CD4-positive, alpha-beta T cell (primary cell): Measurements from ENCODE around the gene RAD52. TPM values are rescaled to one million over a fixed set of nuclear protein-coding genes. Genes with fewer than 3 reads are reported as not detected.

Source experiments
- ATAC-seq: fragments of 200-7000 bp; cut with Tn5 transposase; one replicate; pipeline ENCODE4 v1.10.0; 2022; ENCODE audit warnings: mild to moderate bottlenecking; ENCODE audit not compliant: poor library complexity
- CTCF ChIA-PET: fragments of 350-600 bp; sonication (Branson Sonifier 250); formaldehyde crosslinking; loops from one replicate; lab custom pipeline; 2021; ENCODE audit warnings: antibody characterized with exemption, inconsistent platforms; lab: Charles Lee
- POLR2A ChIA-PET: fragments of 350-600 bp; sonication (Branson Sonifier 250); formaldehyde crosslinking; loops from one replicate; lab custom pipeline; 2021; ENCODE audit warnings: antibody characterized with exemption, inconsistent platforms; lab: Charles Lee
- DNase-seq, 14 experiments: peaks; one replicate each; pipeline ENCODE4 v3.0.0-alpha.2; 2013 to 2020; ENCODE audit warnings: mixed read lengths in 2 of 14
- H3K27ac ChIP-seq, 2 donors: one replicate each; pipeline versions ENCODE4 v1.5.1 to v1.7.0; 2013; ENCODE audit warnings: low read length in 2 of 2, low read depth in 1 of 2, mild to moderate bottlenecking in 1 of 2
- H3K27me3 ChIP-seq, 2 experiments: 1 replicate in 1 of 2; 2 replicates in 1 of 2; pipeline versions ENCODE4 v1.6.1 to v1.7.0; 2013; ENCODE audit warnings: low read length in 2 of 2, control low read depth in 1 of 2, mild to moderate bottlenecking in 1 of 2, moderate library complexity in 1 of 2; ENCODE audit not compliant: insufficient read depth in 2 of 2, control insufficient read depth in 1 of 2
- H3K36me3 ChIP-seq: one replicate; pipeline ENCODE4 v1.6.1; 2013; ENCODE audit warnings: low read length, control low read depth; ENCODE audit not compliant: insufficient read depth
- H3K4me1 ChIP-seq: one replicate; pipeline ENCODE4 v1.6.1; 2013; ENCODE audit warnings: low read length, control low read depth; ENCODE audit not compliant: insufficient read depth
- H3K4me3 ChIP-seq: one replicate; pipeline ENCODE4 v1.5.1; 2013; ENCODE audit warnings: mild to moderate bottlenecking, low read length, moderate library complexity
- H3K9me3 ChIP-seq, 2 experiments: 1 replicate in 1 of 2; 2 replicates in 1 of 2; pipeline versions ENCODE4 v1.6.1 to v1.7.0; 2013; ENCODE audit warnings: low read length in 2 of 2, mild to moderate bottlenecking in 2 of 2, control low read depth in 1 of 2, moderate library complexity in 1 of 2; ENCODE audit not compliant: control insufficient read depth in 1 of 2, insufficient read depth in 1 of 2
- H3K27ac Mint-ChIP-seq: one replicate; pipeline ENCODE4 v1.8.0; 2020; ENCODE audit warnings: mixed read lengths
- H3K27me3 Mint-ChIP-seq: one replicate; pipeline ENCODE4 v1.8.0; 2021; ENCODE audit warnings: mixed read lengths
- H3K36me3 Mint-ChIP-seq: one replicate; pipeline ENCODE4 v1.8.0; 2021; ENCODE audit warnings: low read depth, mixed read lengths
- H3K4me1 Mint-ChIP-seq: one replicate; pipeline ENCODE4 v1.8.0; 2021; ENCODE audit warnings: low read depth, mixed read lengths
- H3K4me3 Mint-ChIP-seq: one replicate; pipeline ENCODE4 v1.8.0; 2020; ENCODE audit warnings: mild to moderate bottlenecking, mixed read lengths
- H3K9me3 Mint-ChIP-seq: one replicate; pipeline ENCODE4 v1.8.0; 2020; ENCODE audit warnings: mixed read lengths
- CTCF ChIP-seq: fragments of 200-600 bp; IDR thresholded peaks from one replicate; pipeline ENCODE4 v1.8.0; 2022; ENCODE audit warnings: antibody characterized with exemption, mild to moderate bottlenecking
- intact Hi-C, 2 experiments: fragments of 100-400 bp; cut with DNase I in 1 of 2; cut with micrococcal nuclease in 1 of 2; formaldehyde crosslinking; loops; one replicate each; pipeline versions ENCODE4 v1.15.1 to v1.9.0; 2023 to 2025; cut with DNase I, micrococcal nuclease
- total RNA-seq, 174 experiments: library from RNA in 2 of 174; stranded (reverse) in 2 of 174; gene quantifications; one replicate each; pipeline ENCODE4 v1.2.3 and lab custom pipeline; 2021 to 2026

Gene RAD52
- total RNA-seq, 2 experiments from 2014 or later = 7.0 to 8.1 TPM

DNA sequence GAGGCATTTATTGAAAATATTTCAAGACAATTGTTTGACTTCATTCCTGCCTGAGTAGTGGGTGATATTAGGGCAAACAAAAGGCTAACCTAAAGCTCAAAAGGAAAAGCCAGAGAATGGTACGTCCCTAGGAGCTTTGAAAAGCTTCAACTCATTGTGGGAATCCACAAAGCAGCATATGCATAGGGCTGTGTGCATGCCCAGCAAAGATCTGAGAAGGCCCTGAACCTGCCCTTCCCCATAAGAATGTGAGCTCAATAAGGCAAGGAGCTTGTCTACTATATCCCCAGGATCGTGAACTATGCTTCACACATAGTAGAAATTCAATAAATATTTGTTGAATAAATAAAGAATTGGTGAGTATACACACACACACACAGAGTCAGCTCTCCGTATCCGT lies 19.1 kb upstream of the RAD52 start:
- Mint-ChIP-seq H3K36me3 (no peaks in the 10 kb centered on the region), H3K27ac (no peak overlapping the region), H3K27me3 (no peaks in the 10 kb centered on the region), H3K4me1 (no peaks in the 10 kb centered on the region), H3K9me3 (no peaks in the 10 kb centered on the region), H3K4me3 (no peak overlapping the region)
- no peaks in the 10 kb centered on the region for H3K36me3 ChIP-seq
- intact Hi-C loops = no loop called here
- no peak for TF ChIP-seq CTCF
- no peak for DNase-seq
- H3K4me3 ChIP-seq = no peak overlapping the region
- POLR2A ChIA-PET = no interaction called here
- CTCF ChIA-PET = interaction anchor here (0.7 kb wide), 1 partner anchor 48 kb away, joined by 3 read pairs; no protein-coding TSS in a partner anchor
- H3K4me1 ChIP-seq = no peaks in the 10 kb centered on the region
- no peaks in the 10 kb centered on the region for H3K27me3 ChIP-seq
- H3K9me3 ChIP-seq = no peaks in the 10 kb centered on the region
- no peak for ATAC-seq
- H3K27ac ChIP-seq = no peak overlapping the region

GRCh38 chr12:967641-968040 lies 18.1 kb upstream of the RAD52 start:
- Histone ChIP-seq H3K36me3 (no peaks in the 10 kb centered on the region), H3K4me3 (no peak overlapping the region), H3K9me3 (no peaks in the 10 kb centered on the region), H3K27me3 (no peaks in the 10 kb centered on the region), H3K27ac (no peak overlapping the region), H3K4me1 (no peaks in the 10 kb centered on the region)
- no peak for TF ChIP-seq CTCF
- no peaks in the 10 kb centered on the region for H3K36me3 Mint-ChIP-seq
- no peak overlapping the region for H3K27ac Mint-ChIP-seq
- POLR2A ChIA-PET = interaction anchor here (0.7 kb wide), 1 partner anchor 23 kb away, joined by 3 read pairs; no protein-coding TSS in a partner anchor
- CTCF ChIA-PET = interaction anchor here (0.6 kb wide), 1 partner anchor 41 kb away, joined by 3 read pairs; no protein-coding TSS in a partner anchor
- DNase-seq = no peak
- H3K27me3 Mint-ChIP-seq = no peaks in the 10 kb centered on the region
- H3K4me3 Mint-ChIP-seq = no peak overlapping the region
- ATAC-seq = no peak
- H3K4me1 Mint-ChIP-seq = no peaks in the 10 kb centered on the region
- no peaks in the 10 kb centered on the region for H3K9me3 Mint-ChIP-seq
- intact Hi-C loops = no loop called here

GRCh38 chr12:966724-967123 lies 17.2 kb upstream of the RAD52 start:
- H3K36me3 Mint-ChIP-seq = no peaks in the 10 kb centered on the region
- TF ChIP-seq CTCF = no peak

More at GRCh38 chr12:966724-967123, 17.2 kb upstream of the RAD52 start:
- H3K9me3 Mint-ChIP-seq = no peaks in the 10 kb centered on the region
- Histone ChIP-seq H3K27ac (no peak overlapping the region), H3K4me3 (no peak overlapping the region), H3K4me1 (no peaks in the 10 kb centered on the region), H3K27me3 (no peaks in the 10 kb centered on the region), H3K36me3 (no peaks in the 10 kb centered on the region), H3K9me3 (no peaks in the 10 kb centered on the region)
- H3K4me3 Mint-ChIP-seq = no peak overlapping the region
- DNase-seq (no peak), ATAC-seq (no peak)
- no peaks in the 10 kb centered on the region for H3K4me1 Mint-ChIP-seq
- ChIA-PET POLR2A (no interaction called here), CTCF (no interaction called here)
- H3K27me3 Mint-ChIP-seq = no peaks in the 10 kb centered on the region
- no peak overlapping the region for H3K27ac Mint-ChIP-seq
- intact Hi-C loops = no loop called here
